ENCODE measurements around the gene RTN4IP1.

The RTN4IP1 gene

DNA sequence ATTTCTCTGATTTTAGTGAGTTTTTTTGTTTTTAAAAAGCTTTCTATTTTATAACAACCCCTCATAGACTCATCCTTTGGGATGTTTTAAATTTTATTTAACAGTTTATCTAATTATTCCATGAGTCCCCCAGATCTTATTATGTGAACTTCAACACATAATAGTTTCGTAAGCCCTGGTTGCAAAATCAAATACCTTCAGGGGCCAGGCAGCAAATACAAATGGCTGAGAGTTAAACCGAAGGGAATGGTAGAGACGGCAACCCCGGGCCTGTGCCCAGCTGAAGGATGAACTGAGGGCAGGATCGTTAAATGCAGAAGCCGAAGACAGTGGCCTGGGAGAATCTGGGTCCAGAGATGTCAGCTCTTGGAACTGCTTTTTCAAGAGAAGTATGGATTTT is 88.4 kb downstream of the RTN4IP1 start:
- DNase-seq, result no peak

GRCh38 chr6:106540432-106540831 is 88.9 kb downstream of the RTN4IP1 start:
- no peak for DNase-seq

DNA sequence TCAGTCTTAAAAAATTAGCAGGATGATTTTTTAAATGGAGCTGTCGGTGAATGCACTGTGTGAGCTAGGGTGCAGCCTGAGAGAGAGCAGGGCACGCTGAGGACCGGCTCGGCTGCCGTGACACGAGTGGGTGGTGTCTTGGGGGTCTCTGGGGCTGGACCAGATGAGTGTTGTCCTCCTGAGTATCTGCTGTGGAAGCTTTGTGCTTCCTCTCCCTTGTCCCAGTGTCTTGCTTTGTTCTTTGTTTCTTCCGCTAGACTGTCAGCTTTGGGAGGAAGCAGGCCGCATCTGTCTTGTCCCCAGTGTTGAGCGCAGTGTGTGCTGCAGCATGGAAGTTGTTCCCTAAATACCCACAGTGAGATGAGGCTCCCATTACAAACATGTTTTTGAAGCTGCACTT is 89.4 kb downstream of the RTN4IP1 start:
- DNase-seq, result no peak

DNA sequence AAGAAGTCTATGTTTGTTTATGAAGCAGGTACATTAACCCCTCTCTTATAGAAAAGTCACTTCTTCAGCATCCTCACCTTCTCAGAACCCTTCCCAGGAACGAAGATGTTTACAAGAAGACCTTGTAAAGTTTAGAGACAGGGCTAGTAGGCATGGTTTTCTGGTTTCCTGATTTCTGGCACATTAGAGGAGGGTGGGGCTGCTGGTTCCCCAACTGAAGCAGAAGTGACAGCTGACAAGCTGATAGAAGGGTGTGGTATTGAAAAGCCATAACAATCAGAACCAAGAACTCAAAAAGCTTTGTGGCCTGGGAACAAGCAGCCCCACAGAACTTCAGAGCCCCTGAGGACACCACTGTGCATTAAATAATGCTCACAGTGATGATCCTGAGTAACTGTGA is 91.2 kb downstream of the RTN4IP1 start:
- DNase-seq, result no peak

DNA sequence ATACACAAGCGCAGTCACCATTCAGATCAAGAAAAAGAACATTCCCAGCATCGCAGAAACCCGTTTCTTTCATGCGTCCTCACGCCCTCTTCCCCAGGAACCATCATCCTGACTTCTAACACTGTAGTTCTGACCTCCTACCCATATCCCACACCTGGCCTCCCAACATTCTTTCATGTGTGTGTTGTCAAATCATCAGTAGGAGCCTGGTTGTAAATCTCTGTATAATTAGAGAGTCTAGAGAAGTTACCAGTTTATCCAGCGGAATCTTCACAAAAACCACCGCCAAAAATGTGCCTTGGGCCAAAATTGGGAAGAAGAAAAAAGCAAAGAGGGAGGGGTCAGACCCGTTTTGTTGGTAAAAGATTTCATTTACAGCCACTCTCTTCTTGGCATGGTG is 91.6 kb downstream of the RTN4IP1 start:
- no peak for DNase-seq

- no peak for DNase-seq
Measured at GRCh38 chr6:106536851-106537250, 92.4 kb downstream of the RTN4IP1 start.

GRCh38 chr6:106536357-106536756 is 92.9 kb downstream of the RTN4IP1 start:
- no peak for DNase-seq

GRCh38 chr6:106535012-106535411 is 94.3 kb downstream of the RTN4IP1 start:
- no peak for DNase-seq

GRCh38 chr6:106534564-106534982 is 94.7 kb downstream of the RTN4IP1 start:
- DNase-seq, result no peak

DNA sequence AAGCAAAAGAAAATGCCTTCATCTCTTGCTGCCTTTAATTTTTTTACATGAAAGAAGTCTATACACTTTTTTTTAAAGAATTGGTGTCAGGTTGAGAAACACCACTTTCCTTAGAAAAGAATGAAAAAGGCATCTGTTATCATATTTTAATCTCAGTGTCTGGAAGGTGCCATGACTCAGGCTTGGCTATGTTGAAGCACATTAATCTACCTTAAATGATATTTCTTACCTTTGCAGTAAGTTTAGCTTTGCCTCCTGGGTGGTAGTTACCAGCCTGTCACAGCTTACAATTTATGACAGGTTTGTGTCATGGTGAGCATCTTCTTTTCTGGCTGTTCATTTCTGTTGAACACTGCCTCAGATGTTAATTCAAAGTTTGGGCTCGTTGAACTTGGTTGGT is 95.3 kb downstream of the RTN4IP1 start:
- no peak for DNase-seq

- DNase-seq, result no peak
Measured at GRCh38 chr6:106533054-106533453, 96.2 kb downstream of the RTN4IP1 start.

DNA sequence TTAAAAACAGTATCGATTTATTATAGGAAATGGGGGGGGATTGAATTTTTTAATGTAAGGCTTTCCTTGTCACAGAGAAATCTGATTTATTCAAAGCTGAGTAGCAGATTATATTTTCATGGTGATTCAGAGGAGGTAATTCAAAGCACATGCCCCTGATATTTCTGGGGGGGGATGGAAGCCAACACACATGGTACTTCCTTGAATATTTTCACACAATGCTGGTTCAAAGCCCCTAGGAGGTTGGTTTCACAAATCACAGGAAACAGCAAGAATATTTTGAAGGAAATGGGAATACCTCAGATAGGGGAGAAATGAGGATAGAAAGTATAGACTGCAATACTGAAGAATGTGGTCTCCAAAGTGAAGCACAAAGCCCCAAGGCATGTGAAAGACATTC is 98.8 kb downstream of the RTN4IP1 start:
- DNase-seq, result no peak

DNA sequence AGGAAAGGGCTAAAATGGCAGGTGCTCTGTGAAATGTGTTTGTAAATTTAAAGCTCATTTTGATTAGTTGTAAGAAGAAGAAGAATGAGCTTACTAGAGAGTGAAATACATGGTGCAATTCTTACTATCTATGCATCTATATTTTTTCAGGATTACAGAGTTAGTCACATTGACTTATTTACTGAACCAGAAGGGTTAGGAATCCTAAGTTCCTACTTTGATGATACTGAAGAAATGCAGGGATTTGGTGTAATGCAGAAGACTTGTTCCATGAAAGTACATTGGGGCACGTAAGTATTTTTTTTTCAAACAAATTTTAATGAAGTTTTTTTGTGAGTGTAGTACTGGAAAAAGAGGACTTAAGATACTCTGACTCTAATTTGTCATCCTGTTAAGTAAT is 99.3 kb downstream of the RTN4IP1 start:
- DNase-seq, result no peak

DNA sequence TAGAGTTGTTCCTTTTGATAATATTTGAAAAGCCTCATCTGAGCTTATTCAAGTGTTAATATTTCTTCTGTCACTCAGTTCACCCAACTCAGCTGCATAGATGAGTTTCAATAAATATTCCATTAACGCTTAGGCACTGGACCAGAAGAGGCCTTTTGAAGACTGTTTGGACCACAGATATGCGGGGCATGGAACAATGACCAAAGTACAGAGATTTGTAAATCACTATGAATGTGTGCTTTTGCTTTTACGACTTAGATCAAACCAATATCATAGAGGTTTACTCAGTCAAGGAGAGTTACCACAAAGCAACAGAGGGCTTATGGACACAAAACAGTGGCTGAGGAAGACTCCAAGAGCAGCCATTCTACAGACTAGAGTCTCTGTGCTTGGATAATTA is 99.9 kb downstream of the RTN4IP1 start:
- DNase-seq, result no peak

DNA sequence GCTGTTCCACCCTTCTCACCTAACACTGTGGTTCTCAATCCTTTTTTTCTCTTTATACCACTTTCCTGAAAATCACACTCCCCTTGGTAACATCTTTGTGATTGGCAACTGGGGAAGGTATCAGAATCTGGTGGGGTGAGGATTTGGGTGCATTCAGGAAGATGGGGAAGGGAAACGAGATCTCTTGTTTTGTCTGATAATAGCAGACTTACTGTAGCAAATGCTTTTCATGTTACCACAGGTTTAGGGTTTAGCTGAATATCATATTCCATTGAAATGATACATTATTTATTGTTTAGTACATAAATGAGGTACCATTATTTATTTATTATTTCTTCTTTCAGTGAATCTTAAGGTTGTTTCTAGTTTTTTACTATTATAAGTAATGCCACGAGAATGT is 100.8 kb downstream of the RTN4IP1 start:
- DNase-seq, result no peak

GRCh38 chr6:106527979-106528378 is 101.3 kb downstream of the RTN4IP1 start:
- DNase-seq, result no peak

- no peak for DNase-seq
Measured at GRCh38 chr6:106527117-106527516, 102.2 kb downstream of the RTN4IP1 start.

- DNase-seq, result no peak
Measured at GRCh38 chr6:106525882-106526275, 103.4 kb downstream of the RTN4IP1 start.

DNA sequence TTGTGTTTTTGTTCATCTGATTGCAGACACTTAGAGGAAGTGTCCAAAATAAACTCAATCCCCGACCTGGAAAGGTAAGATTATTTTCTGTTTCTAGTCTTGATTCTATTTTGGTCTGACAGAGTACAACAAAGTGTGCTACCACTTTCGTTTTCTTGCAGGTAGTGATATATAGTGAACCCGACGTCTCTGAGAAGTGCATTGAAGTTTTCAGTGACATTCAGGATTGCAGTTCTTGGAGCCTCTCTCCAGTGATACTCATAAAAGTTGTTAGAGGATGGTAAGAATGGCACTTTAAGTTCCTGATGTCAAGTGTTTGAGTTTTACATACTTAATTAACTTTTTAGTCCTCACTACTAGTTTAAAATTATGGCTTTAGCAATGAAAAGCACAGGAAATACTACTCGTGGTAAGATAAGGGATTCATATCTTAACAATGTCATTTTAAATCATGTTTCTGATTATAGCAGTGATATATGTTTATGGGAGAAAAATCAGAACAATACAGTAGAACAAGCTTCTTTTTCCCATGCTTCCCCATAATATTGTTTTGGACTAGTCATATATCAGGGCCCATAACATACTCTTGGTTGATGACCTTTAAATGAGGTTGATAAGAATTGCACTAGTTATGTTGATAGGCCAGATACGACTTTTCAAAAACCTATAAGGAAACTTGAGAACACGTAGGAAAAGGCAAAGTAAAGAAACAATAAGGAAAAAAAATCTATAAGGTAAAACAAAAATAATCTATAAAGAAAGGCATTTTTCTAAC is 104.0 kb downstream of the RTN4IP1 start:
- no peak for DNase-seq

GRCh38 chr6:106522562-106523250 is 106.6 kb downstream of the RTN4IP1 start:
- DNase-seq, result no peak
